ENCODE data around the gene TMEM101. TPM values are rescaled to one million over a fixed set of nuclear protein-coding genes. Genes with fewer than 3 reads are reported as not detected.

Gene TMEM101
- total and polyA plus RNA-seq, 2 of the 13 experiments (the other 11 are each of a cell fraction or from before 2014, with no cell fraction given), result 72.0 to 100 TPM

DNA sequence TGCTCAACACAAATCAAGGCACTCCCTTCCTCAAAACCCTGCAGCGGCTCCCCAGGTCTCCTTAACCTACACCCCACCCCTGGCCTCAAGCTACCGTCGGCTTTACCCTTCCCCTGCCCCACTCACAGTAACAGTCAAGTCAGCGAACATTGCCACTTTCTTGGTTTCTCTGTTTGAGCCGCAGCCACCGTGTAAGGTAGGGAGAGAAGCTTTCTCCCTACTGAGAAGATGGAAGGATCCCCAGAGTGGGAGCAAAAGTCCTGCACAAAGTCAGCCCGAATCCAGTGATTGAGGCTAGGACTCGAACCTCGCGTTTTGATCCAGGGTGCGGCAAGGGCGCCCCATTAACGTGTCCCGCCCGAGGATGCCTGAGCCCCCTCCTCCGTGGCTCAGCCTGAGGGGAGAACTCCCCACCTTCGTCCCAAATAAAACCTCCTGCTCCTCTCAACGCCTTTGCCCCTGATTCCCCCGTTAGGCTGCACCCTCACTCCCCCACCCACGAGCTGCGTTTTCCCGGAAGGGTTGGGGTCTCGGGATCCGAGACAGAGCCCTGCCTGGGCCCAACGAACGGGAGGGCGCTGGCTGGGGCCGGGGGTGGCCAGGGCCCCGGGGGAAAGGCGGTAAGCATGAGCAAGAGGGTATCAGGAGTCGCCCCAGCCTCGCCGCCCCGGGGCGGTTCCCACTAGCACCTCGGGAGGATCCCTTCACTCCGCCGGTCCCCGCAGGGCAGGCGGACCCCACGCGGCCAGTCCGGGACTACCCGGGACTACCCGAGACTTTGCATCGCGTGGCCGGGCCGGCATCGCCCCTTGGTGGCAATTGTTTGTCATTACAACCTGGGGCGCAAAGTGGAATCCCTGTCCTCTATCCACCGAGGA is 20.3 kb downstream of the TMEM101 start (continued):
- no peak for TF ChIP-seq ZSCAN5A (CRISPR knock-in tag; IDR thresholded peaks at IDR 0.05; ENCODE audit: borderline replicate concordance)
- TF ChIP-seq MIXL1 (CRISPR knock-in tag; IDR thresholded peaks at IDR 0.05), result peak; percentile 55; the same call in 1 of the 2 replicates
- no peak for TF ChIP-seq ZFAT (CRISPR knock-in tag; conservative IDR thresholded peaks at IDR 0.05)
- TF ChIP-seq IRF9 (CRISPR knock-in tag; IDR thresholded peaks at IDR 0.05; ENCODE audit: borderline replicate concordance), result peak; percentile 55; the same call in 1 of the 2 replicates
- TF ChIP-seq HOMEZ (CRISPR knock-in tag; IDR thresholded peaks at IDR 0.05; ENCODE audit: low read depth), result no peak
- peak; percentile 57 for TF ChIP-seq SALL1 (CRISPR knock-in tag; IDR thresholded peaks at IDR 0.05)
- peak; percentile 98 for TF ChIP-seq STAG1 (CRISPR knock-in tag; IDR thresholded peaks at IDR 0.05)
- TF ChIP-seq, protein P1, sequence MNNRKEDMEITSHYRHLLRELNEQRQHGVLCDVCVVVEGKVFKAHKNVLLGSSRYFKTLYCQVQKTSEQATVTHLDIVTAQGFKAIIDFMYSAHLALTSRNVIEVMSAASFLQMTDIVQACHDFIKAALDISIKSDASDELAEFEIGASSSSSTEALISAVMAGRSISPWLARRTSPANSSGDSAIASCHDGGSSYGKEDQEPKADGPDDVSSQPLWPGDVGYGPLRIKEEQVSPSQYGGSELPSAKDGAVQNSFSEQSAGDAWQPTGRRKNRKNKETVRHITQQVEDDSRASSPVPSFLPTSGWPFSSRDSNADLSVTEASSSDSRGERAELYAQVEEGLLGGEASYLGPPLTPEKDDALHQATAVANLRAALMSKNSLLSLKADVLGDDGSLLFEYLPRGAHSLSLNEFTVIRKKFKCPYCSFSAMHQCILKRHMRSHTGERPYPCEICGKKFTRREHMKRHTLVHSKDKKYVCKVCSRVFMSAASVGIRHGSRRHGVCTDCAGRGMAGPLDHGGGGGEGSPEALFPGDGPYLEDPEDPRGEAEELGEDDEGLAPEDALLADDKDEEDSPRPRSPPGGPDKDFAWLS (CRISPR knock-in tag; IDR thresholded peaks at IDR 0.05; ENCODE audit: borderline replicate concordance), result no peak
- peak; percentile 73; the same call in 1 of the 2 replicates for TF ChIP-seq KDM5B (CRISPR knock-in tag; IDR thresholded peaks at IDR 0.05; ENCODE audit: borderline replicate concordance)
- no peak for TF ChIP-seq LCORL (IDR thresholded peaks at IDR 0.05)
- TF ChIP-seq LCORL (CRISPR knock-in tag; IDR thresholded peaks at IDR 0.05), result peak; percentile 34; the same call in 1 of the 2 replicates
- TF ChIP-seq ZSCAN9 (CRISPR knock-in tag; IDR thresholded peaks at IDR 0.05; ENCODE audit: borderline replicate concordance), result peak; percentile 49; the same call in 1 of the 2 replicates
- TF ChIP-seq KDM3A (CRISPR knock-in tag; IDR thresholded peaks at IDR 0.05; ENCODE audit: low read depth), result peak; percentile 94; the same call in 1 of the 2 replicates
- TF ChIP-seq, protein P2, sequence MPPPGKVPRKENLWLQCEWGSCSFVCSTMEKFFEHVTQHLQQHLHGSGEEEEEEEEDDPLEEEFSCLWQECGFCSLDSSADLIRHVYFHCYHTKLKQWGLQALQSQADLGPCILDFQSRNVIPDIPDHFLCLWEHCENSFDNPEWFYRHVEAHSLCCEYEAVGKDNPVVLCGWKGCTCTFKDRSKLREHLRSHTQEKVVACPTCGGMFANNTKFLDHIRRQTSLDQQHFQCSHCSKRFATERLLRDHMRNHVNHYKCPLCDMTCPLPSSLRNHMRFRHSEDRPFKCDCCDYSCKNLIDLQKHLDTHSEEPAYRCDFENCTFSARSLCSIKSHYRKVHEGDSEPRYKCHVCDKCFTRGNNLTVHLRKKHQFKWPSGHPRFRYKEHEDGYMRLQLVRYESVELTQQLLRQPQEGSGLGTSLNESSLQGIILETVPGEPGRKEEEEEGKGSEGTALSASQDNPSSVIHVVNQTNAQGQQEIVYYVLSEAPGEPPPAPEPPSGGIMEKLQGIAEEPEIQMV (CRISPR knock-in tag; IDR thresholded peaks at IDR 0.05; ENCODE audit: low read depth), result peak; percentile 60; the same call in 1 of the 2 replicates
- TF ChIP-seq ZNF335 (CRISPR knock-in tag; IDR thresholded peaks at IDR 0.05), result 0 out of 2 replicates have a peak, but pooled peaks have one; percentile 34
- TF ChIP-seq SMC3 (IDR thresholded peaks at IDR 0.05; ENCODE audit: low read length), result peak; percentile 87
- TF ChIP-seq RXRA (CRISPR knock-in tag; IDR thresholded peaks at IDR 0.05), result peak; percentile 74; the same call in 1 of the 2 replicates
- TF ChIP-seq ZNF580 (CRISPR knock-in tag; IDR thresholded peaks at IDR 0.05; ENCODE audit: borderline replicate concordance, low read depth), result peak; percentile 76; the same call in 1 of the 2 replicates
- no peak for TF ChIP-seq ZNF704 (CRISPR knock-in tag; IDR thresholded peaks at IDR 0.05; ENCODE audit: borderline replicate concordance)

Measured in HepG2 (cell line).